Lower leg skin (tissue), 3 donors: ENCODE measurements around the gene NUPR1.
"Not testable (repeated sequence)": the region's sequence is repeated elsewhere in the genome, so short reads cannot be mapped to it uniquely, and the experiment has no call there.

Experiments
- POLR2A ChIP-seq, 2 donors: fragments of 450-650 bp; IDR thresholded peaks; one replicate each; pipeline ENCODE4 v1.6.1; 2016 to 2017; ENCODE audit warnings: antibody characterized with exemption in 2 of 2, mild to moderate bottlenecking in 1 of 2, moderate library complexity in 1 of 2
- TF ChIP-seq, protein P1 (sequence below), 3 donors: fragments of 450-650 bp; IDR thresholded peaks; one replicate each; pipeline ENCODE4 v1.5.1; 2016; ENCODE audit warnings: antibody characterized with exemption in 3 of 3, mild to moderate bottlenecking in 3 of 3, moderate library complexity in 2 of 3

DNA sequence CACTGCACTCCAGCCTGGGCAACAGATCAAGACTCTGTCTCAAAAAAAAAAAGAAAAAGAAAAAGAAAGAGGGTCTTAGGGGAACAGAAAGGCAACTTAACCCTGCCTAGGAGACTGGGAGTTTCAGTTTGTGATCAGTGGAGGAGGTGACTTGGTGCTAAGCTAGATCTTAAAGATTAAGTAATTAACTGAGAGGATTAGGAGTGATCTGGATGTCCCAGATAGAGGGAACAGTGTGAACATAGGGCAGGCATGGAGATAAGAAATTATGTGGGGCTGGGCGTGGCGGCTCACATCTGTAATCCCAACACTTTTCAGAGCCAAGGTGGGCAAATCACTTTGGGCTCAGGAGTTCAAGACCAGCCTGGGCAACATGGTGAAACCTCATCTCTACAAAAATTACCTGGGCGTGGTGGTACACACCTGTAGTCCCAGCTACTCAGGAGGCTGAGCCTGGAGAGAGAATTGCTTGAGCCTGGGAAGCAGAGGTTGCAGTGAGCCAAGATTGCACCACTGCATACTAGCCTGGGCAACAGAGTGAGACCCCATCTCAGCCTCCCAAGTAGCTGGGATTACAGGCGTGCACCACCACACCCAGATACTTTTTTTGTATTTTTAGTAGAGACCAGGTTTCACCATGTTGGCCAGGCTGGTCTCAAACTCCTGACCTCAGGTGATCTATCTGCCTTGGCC, 27.6 kb upstream of the NUPR1 start:
- TF ChIP-seq, protein P1, sequence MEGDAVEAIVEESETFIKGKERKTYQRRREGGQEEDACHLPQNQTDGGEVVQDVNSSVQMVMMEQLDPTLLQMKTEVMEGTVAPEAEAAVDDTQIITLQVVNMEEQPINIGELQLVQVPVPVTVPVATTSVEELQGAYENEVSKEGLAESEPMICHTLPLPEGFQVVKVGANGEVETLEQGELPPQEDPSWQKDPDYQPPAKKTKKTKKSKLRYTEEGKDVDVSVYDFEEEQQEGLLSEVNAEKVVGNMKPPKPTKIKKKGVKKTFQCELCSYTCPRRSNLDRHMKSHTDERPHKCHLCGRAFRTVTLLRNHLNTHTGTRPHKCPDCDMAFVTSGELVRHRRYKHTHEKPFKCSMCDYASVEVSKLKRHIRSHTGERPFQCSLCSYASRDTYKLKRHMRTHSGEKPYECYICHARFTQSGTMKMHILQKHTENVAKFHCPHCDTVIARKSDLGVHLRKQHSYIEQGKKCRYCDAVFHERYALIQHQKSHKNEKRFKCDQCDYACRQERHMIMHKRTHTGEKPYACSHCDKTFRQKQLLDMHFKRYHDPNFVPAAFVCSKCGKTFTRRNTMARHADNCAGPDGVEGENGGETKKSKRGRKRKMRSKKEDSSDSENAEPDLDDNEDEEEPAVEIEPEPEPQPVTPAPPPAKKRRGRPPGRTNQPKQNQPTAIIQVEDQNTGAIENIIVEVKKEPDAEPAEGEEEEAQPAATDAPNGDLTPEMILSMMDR (IDR thresholded peaks at IDR 0.05) = not testable (repeated sequence)
- not testable (repeated sequence) for TF ChIP-seq POLR2A (IDR thresholded peaks at IDR 0.05)
